Muscle layer of duodenum (tissue), 2 donors: ENCODE data around the gene KIF26A.

ENCODE experiments used
- H3K27ac ChIP-seq: one replicate; pipeline ENCODE4 v1.7.0; 2013; ENCODE audit warnings: mild to moderate bottlenecking, low read length
- H3K27me3 ChIP-seq: one replicate; pipeline ENCODE4 v1.7.0; 2013; ENCODE audit warnings: low read depth, mild to moderate bottlenecking, control low read depth, low read length
- H3K36me3 ChIP-seq, 2 donors: one replicate each; pipeline ENCODE4 v1.7.0; 2013; ENCODE audit warnings: low read length in 2 of 2, control low read depth in 1 of 2, mild to moderate bottlenecking in 1 of 2; ENCODE audit not compliant: insufficient read depth in 2 of 2, control insufficient read depth in 1 of 2
- H3K4me1 ChIP-seq, 2 donors: one replicate each; pipeline ENCODE4 v1.7.0; 2013; ENCODE audit warnings: low read length in 2 of 2, mild to moderate bottlenecking in 2 of 2, control low read depth in 1 of 2, moderate library complexity in 1 of 2; ENCODE audit not compliant: insufficient read depth in 2 of 2, control insufficient read depth in 1 of 2
- H3K4me3 ChIP-seq, 2 donors: one replicate each; pipeline ENCODE4 v1.7.0; 2013; ENCODE audit warnings: low read length in 2 of 2, low read depth in 1 of 2, mild to moderate bottlenecking in 1 of 2
- H3K9me3 ChIP-seq, 2 donors: one replicate each; pipeline ENCODE4 v1.7.0; 2013; ENCODE audit warnings: low read length in 2 of 2, control low read depth in 1 of 2, mild to moderate bottlenecking in 1 of 2; ENCODE audit not compliant: control insufficient read depth in 1 of 2
- donor health status: healthy.

KIF26A gene

DNA sequence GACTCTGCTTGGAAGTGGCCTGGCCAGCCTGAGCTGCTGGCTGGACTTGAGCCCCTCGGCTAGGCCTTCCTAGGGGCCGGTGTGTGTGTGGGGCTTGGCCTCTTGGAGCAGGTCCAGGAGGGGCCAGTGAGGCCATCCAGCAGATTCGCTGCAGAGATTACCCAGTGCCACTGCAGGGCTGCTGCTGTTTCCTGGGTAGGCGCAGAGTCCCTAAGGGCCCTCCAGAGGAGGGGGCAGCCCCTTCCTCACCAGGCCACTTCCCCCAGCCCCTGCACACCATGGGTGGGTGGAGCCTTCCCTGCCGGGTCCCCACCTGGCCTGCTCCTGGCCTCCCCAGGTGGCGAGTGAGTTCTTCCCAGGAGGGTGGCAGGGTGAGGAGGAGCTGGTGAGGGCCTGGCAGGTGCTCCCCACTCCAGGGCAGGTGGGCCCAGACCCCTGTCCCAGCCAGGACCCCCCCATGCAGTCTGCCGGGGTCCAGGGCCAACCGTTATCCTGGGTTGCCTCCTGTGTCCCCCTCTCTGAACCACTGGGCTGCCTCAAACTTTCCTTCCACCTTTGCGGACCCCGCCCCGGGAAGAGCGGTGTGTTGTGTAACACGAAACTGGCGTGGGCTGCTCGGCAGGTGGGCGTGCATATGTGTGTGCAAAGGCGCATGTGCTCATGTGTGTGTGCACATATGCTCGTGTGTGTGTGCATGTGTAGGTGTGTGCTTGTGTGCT is 27.7 kb upstream of the KIF26A start:
- H3K27ac ChIP-seq, result no peak overlapping the region
- H3K27me3 ChIP-seq, result no peaks in the 10 kb centered on the region
- H3K4me3 ChIP-seq, result no peak overlapping the region
- H3K9me3 ChIP-seq, result no peaks in the 10 kb centered on the region
- H3K36me3 ChIP-seq, result no peaks in the 10 kb centered on the region
- no peaks in the 10 kb centered on the region for H3K4me1 ChIP-seq

GRCh38 chr14:104111301-104112112 is 26.9 kb upstream of the KIF26A start:
- Histone ChIP-seq H3K36me3 (no peaks in the 10 kb centered on the region), H3K4me3 (no peak overlapping the region), H3K4me1 (peaks cover 0 to 6% of the 10 kb centered on the region in 2 donors), H3K27ac (no peak overlapping the region), H3K27me3 (peaks cover 5% of the 10 kb centered on the region), H3K9me3 (no peaks in the 10 kb centered on the region)

DNA sequence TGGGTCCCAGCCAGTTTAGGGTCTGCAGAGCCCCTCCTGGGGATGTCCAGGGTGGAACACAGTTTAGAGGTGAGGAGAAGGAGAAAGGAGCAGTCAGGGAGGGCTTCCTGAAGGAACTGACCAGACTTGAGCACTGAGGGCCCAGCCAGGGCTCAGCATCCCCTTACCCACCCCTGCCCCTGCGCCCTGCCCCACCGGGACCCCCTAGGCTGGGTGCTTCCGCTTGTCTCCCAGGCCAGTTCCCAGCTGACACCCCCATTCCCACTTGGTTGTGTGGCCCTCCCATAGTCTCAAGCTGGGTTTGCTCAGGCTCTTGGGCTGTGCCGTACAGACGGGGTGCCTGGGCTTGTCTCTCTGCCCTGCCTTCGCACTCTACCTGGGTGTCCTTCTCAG is 26.3 kb upstream of the KIF26A start:
- Histone ChIP-seq H3K27ac (no peak overlapping the region), H3K4me1 (peaks cover 0 to 11% of the 10 kb centered on the region in 2 donors), H3K4me3 (no peak overlapping the region), H3K36me3 (no peaks in the 10 kb centered on the region), H3K27me3 (peaks cover 5% of the 10 kb centered on the region), H3K9me3 (no peaks in the 10 kb centered on the region)

DNA sequence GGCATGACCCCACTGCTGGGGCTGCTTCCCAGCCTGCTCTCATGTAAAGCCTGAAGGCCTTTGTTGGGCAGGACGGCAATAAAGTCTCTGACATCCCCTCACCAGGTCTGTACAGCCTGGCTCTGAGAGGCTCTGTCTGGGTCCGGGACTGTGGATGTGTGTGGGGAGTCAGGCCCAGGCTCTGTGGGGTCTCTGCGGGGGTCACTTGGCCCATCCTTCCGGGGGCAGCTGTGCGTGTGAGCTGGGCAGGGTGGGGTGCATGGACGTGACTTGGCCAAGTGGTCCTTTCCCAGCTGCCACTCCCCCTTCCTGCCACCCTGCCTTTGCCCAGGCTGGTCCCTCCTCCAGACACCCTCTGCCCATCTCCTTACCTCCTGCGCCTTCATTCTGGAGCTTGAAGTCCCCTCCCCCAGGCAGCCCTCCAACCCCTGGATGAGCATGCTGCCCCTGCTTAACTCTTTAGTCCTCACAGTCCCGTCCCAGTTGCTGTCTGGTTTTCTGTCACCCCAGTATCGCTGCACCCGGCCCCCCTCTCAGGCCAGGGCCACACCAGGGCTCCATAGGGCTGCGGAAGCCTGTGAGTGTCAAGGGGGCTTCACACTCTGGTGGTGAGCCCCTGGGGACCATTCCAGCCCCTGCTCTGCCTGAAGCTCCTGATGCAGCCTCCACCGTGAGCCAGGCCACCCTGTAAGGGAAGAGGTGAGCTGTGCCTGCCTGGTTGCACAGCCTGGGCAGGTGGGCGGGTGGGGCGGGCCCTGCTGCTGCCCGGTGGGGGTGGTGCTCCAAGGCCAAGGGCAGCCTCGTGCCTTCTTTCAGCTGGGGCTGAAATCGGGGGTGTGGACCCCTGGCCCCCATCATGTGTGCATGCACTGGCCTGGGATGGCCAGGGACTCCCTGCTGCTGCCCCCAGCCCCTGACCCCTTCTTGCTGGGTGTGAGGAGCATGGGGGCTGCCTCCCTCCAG is 25.5 kb upstream of the KIF26A start:
- Histone ChIP-seq H3K4me3 (no peak overlapping the region), H3K27ac (no peak overlapping the region), H3K9me3 (no peaks in the 10 kb centered on the region), H3K36me3 (no peaks in the 10 kb centered on the region), H3K27me3 (peaks cover 5% of the 10 kb centered on the region), H3K4me1 (peaks cover 0 to 19% of the 10 kb centered on the region in 2 donors)

GRCh38 chr14:104113631-104114420 is 24.6 kb upstream of the KIF26A start:
- Histone ChIP-seq H3K4me3 (no peak overlapping the region), H3K4me1 (peaks cover 0 to 19% of the 10 kb centered on the region in 2 donors), H3K9me3 (no peaks in the 10 kb centered on the region), H3K27me3 (peaks cover 12% of the 10 kb centered on the region), H3K36me3 (no peaks in the 10 kb centered on the region), H3K27ac (no peak overlapping the region)

GRCh38 chr14:104114421-104115130 is 23.8 kb upstream of the KIF26A start:
- Histone ChIP-seq H3K27ac (no peak overlapping the region), H3K9me3 (no peaks in the 10 kb centered on the region), H3K36me3 (no peaks in the 10 kb centered on the region), H3K4me3 (no peak overlapping the region), H3K4me1 (peaks cover 0 to 19% of the 10 kb centered on the region in 2 donors), H3K27me3 (peaks cover 16% of the 10 kb centered on the region)

DNA sequence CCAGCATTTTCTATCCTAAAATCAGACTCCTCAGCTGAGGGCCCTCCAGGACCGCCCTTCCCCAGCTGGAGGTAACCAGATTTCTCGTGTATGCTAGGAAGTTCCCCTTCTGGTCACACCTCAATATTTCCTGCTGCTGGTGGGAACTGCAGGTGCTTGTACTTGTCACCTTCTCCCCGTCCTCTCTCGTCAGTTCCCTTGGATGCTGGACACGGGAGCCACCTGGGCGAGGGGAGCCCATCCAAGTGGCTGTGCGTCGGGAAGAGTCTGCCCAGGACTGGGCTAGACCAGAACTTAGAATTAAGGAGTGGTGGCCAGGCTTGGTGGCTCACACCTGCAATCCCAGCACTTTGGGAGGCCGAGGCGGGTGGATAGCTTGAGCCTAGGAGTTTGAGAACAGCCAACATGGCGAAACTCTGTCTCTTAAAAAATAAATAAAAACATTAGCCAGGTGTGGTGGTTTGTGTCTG is 23.2 kb upstream of the KIF26A start:
- H3K27me3 ChIP-seq, result peaks cover 21% of the 10 kb centered on the region

DNA sequence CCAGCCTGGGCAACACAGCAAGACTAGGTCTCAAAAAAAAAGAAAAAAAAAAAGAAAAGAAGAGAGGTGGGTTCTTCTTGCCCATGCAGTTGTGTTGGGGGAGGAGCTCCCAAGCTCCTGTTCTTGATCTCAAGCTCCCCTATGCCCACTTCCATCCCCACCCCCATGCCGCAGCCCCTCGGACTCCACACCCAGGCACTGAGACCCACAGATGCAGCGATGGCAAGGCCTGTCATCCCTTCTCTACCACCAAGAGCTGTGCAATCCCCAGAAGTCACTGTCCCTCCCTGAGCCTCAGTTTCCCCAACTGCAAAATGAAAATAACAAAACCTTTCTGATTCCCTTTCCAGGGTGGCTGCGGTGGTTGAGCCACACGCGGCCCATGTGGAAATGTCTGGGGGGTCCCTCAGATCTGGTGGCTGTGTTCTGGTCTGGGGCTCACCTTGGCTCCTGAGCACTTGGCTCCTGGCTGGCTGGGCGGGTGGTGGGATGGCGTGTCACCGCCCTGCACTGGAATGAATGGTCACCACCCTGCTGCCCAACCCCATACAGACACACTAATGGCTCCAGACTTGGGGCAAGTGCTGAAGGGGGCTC is 22.6 kb upstream of the KIF26A start:
- Histone ChIP-seq H3K36me3 (no peaks in the 10 kb centered on the region), H3K27ac (no peak overlapping the region), H3K4me1 (peaks cover 0 to 19% of the 10 kb centered on the region in 2 donors), H3K9me3 (no peaks in the 10 kb centered on the region), H3K4me3 (peak overlapping the region; percentile 21 to 68), H3K27me3 (peaks cover 21% of the 10 kb centered on the region)

More for the DNA sequence above, 23.2 kb upstream of the KIF26A start:
- Histone ChIP-seq H3K4me1 (peaks cover 0 to 19% of the 10 kb centered on the region in 2 donors), H3K9me3 (no peaks in the 10 kb centered on the region), H3K27ac (no peak overlapping the region), H3K36me3 (no peaks in the 10 kb centered on the region), H3K4me3 (no peak overlapping the region)

GRCh38 chr14:104116288-104116755 is 22.1 kb upstream of the KIF26A start:
- peaks cover 0 to 19% of the 10 kb centered on the region in 2 donors for H3K4me1 ChIP-seq
- H3K27ac ChIP-seq, result no peak overlapping the region
- H3K36me3 ChIP-seq, result no peaks in the 10 kb centered on the region
- H3K9me3 ChIP-seq, result no peaks in the 10 kb centered on the region
- peaks cover 21% of the 10 kb centered on the region for H3K27me3 ChIP-seq
- H3K4me3 ChIP-seq, result peak overlapping the region; percentile 21 to 68
